Measurements from ENCODE around the gene IL17RE. TPM values are rescaled to one million over a fixed set of nuclear protein-coding genes. Genes with fewer than 3 reads are reported as not detected.
"Not testable (repeated sequence)": the region's sequence is repeated elsewhere in the genome, so short reads cannot be mapped to it uniquely, and the experiment has no call there.

The IL17RE gene
- polyA plus RNA-seq, 1 donor from 2014 or later = not detected

- Mint-ChIP-seq H3K27ac (peak overlapping the region; percentile 97 to 99 (median 98)), H3K36me3 (peaks cover 2% of the 10 kb centered on the region), H3K4me1 (peaks cover 23 to 24% (median 23%) of the 10 kb centered on the region in 3 donors), H3K4me3 (peak overlapping the region; percentile 90 to 99 (median 98)), H3K27me3 (no peaks in the 10 kb centered on the region), H3K9me3 (no peaks in the 10 kb centered on the region)
These were observed 30.4 kb downstream of the IL17RE start for GRCh38 chr3:9932843-9933560.

GRCh38 chr3:9933561-9934234 lies 31.1 kb downstream of the IL17RE start, which contains the start of gene CRELD1:
Gene CRELD1, plus strand, starts transcription at chr3:9933834. Its CDS starts 605 bp downstream, at chr3:9934439.
- H3K36me3 Mint-ChIP-seq = peaks cover 2% of the 10 kb centered on the region
- H3K4me1 Mint-ChIP-seq = peaks cover 23 to 24% (median 23%) of the 10 kb centered on the region in 3 donors
- H3K4me3 Mint-ChIP-seq = peak within 1 kb of the TSS; percentile 90 to 99 (median 98)
- H3K27me3 Mint-ChIP-seq = no peaks in the 10 kb centered on the region
- peak within 1 kb of the TSS; percentile 97 to 99 (median 98) for H3K27ac Mint-ChIP-seq
- H3K9me3 Mint-ChIP-seq = no peaks in the 10 kb centered on the region

- H3K9me3 Mint-ChIP-seq = no peaks in the 10 kb centered on the region
- no peaks in the 10 kb centered on the region for H3K27me3 Mint-ChIP-seq
- peaks cover 23 to 24% (median 23%) of the 10 kb centered on the region in 3 donors for H3K4me1 Mint-ChIP-seq
- H3K36me3 Mint-ChIP-seq = peaks cover 2% of the 10 kb centered on the region
- H3K4me3 Mint-ChIP-seq = peak overlapping the region; percentile 90 to 99 (median 98)
- H3K27ac Mint-ChIP-seq = peak overlapping the region; percentile 97 to 99 (median 98)
These were observed 31.6 kb downstream of the IL17RE start for GRCh38 chr3:9934235-9934621.

- H3K27me3 Mint-ChIP-seq = no peaks in the 10 kb centered on the region
- H3K36me3 Mint-ChIP-seq = peaks cover 2% of the 10 kb centered on the region
- peak overlapping the region in 1 of 3 donors; percentile 97 for H3K27ac Mint-ChIP-seq
- peak overlapping the region; percentile 90 to 99 (median 98) for H3K4me3 Mint-ChIP-seq
- peaks cover 23 to 24% (median 23%) of the 10 kb centered on the region in 3 donors for H3K4me1 Mint-ChIP-seq
- H3K9me3 Mint-ChIP-seq = no peaks in the 10 kb centered on the region
These were observed 32.3 kb downstream of the IL17RE start for GRCh38 chr3:9934993-9935392.

- Mint-ChIP-seq H3K36me3 (peaks cover 2% of the 10 kb centered on the region), H3K4me3 (peak overlapping the region in 1 of 4 donors; percentile 96), H3K27me3 (no peaks in the 10 kb centered on the region), H3K4me1 (peaks cover 20 to 24% (median 21%) of the 10 kb centered on the region in 3 donors), H3K9me3 (no peaks in the 10 kb centered on the region), H3K27ac (peak overlapping the region in 1 of 3 donors; percentile 97)
These were observed 33.4 kb downstream of the IL17RE start for GRCh38 chr3:9935966-9936510.

- peaks cover 2% of the 10 kb centered on the region for H3K36me3 Mint-ChIP-seq
- H3K4me3 Mint-ChIP-seq = no peak overlapping the region
- H3K4me1 Mint-ChIP-seq = peaks cover 15 to 16% (median 15%) of the 10 kb centered on the region in 3 donors
- H3K9me3 Mint-ChIP-seq = no peaks in the 10 kb centered on the region
- H3K27ac Mint-ChIP-seq = peak overlapping the region in 1 of 3 donors; percentile 25
- no peaks in the 10 kb centered on the region for H3K27me3 Mint-ChIP-seq
These were observed 35.0 kb downstream of the IL17RE start for GRCh38 chr3:9937486-9938238.

- H3K4me1 Mint-ChIP-seq = peaks cover 12 to 16% (median 15%) of the 10 kb centered on the region in 3 donors
- no peak overlapping the region for H3K4me3 Mint-ChIP-seq
These were observed 36.3 kb downstream of the IL17RE start for GRCh38 chr3:9938966-9939365.

GRCh38 chr3:9939906-9940305 lies 37.3 kb downstream of the IL17RE start:
- not testable (repeated sequence) for H3K27ac Mint-ChIP-seq, H3K4me1 Mint-ChIP-seq, H3K9me3 Mint-ChIP-seq, H3K4me3 Mint-ChIP-seq, H3K27me3 Mint-ChIP-seq, H3K36me3 Mint-ChIP-seq

More at GRCh38 chr3:9938966-9939365, 36.3 kb downstream of the IL17RE start:
- Mint-ChIP-seq H3K27me3 (no peaks in the 10 kb centered on the region), H3K9me3 (no peaks in the 10 kb centered on the region), H3K27ac (no peak overlapping the region), H3K36me3 (peaks cover 2% of the 10 kb centered on the region)

- Mint-ChIP-seq H3K4me3 (no peak overlapping the region), H3K9me3 (no peaks in the 10 kb centered on the region), H3K36me3 (peaks cover 2% of the 10 kb centered on the region), H3K27me3 (no peaks in the 10 kb centered on the region), H3K4me1 (peaks cover 0 to 1% (median 1%) of the 10 kb centered on the region in 3 donors), H3K27ac (no peak overlapping the region)
These were observed 38.1 kb downstream of the IL17RE start for GRCh38 chr3:9940746-9941145.

GRCh38 chr3:9942164-9942563 lies 39.5 kb downstream of the IL17RE start:
- Mint-ChIP-seq H3K4me1 (no peaks in the 10 kb centered on the region), H3K27me3 (no peaks in the 10 kb centered on the region), H3K36me3 (peaks cover 2% of the 10 kb centered on the region), H3K9me3 (no peaks in the 10 kb centered on the region), H3K27ac (peak overlapping the region in 1 of 3 donors; percentile 1), H3K4me3 (no peak overlapping the region)

GRCh38 chr3:9942934-9943690 lies 40.5 kb downstream of the IL17RE start:
- H3K36me3 Mint-ChIP-seq = no peaks in the 10 kb centered on the region
- no peaks in the 10 kb centered on the region for H3K9me3 Mint-ChIP-seq
- H3K4me1 Mint-ChIP-seq = no peaks in the 10 kb centered on the region
- peak overlapping the region in 2 of 4 donors; percentile 41 to 54 for H3K4me3 Mint-ChIP-seq
- H3K27me3 Mint-ChIP-seq = no peaks in the 10 kb centered on the region
- H3K27ac Mint-ChIP-seq = peak overlapping the region in 1 of 3 donors; percentile 24

- Mint-ChIP-seq H3K9me3 (no peaks in the 10 kb centered on the region), H3K27me3 (no peaks in the 10 kb centered on the region), H3K36me3 (no peaks in the 10 kb centered on the region), H3K4me1 (no peaks in the 10 kb centered on the region), H3K4me3 (no peak overlapping the region), H3K27ac (peak overlapping the region in 1 of 3 donors; percentile 58)
These were observed 41.6 kb downstream of the IL17RE start for GRCh38 chr3:9944271-9944670.

- H3K27ac Mint-ChIP-seq = no peak overlapping the region
- H3K4me3 Mint-ChIP-seq = peak overlapping the region; percentile 35 to 80 (median 63)
- no peaks in the 10 kb centered on the region for H3K36me3 Mint-ChIP-seq
- no peaks in the 10 kb centered on the region for H3K4me1 Mint-ChIP-seq
- H3K9me3 Mint-ChIP-seq = no peaks in the 10 kb centered on the region
- no peaks in the 10 kb centered on the region for H3K27me3 Mint-ChIP-seq
These were observed 42.7 kb downstream of the IL17RE start for GRCh38 chr3:9945358-9945757.
